ENCODE measurements around the gene FOXF1. TPM values are rescaled to one million over a fixed set of nuclear protein-coding genes. Genes with fewer than 3 reads are reported as not detected.

Gene FOXF1
- total and polyA plus RNA-seq, 9 of the 15 experiments (the other 6 are each of a cell fraction or from before 2014, with no cell fraction given), result 0.04 TPM; not detected in 8

GRCh38 chr16:86465434-86465833 lies 44.9 kb upstream of the FOXF1 start:
- Histone ChIP-seq H3K4me1 (replicated peaks in 1 of 2; ENCODE audit: control insufficient read depth in 2 of 2, insufficient read depth in 2 of 2, low read length in 2 of 2) (no peaks in the 10 kb centered on the region), H3K79me2 (ENCODE audit: control insufficient read depth, insufficient read depth, low read length) (no peaks in the 10 kb centered on the region), H3K4me3 (no peak overlapping the region), H3K27ac (ENCODE audit: extremely low read depth, low read depth, low read length) (no peak overlapping the region), H3K4me2 (ENCODE audit: insufficient read depth, low read length) (no peak overlapping the region), H3K9me1 (ENCODE audit: control insufficient read depth, insufficient read depth, low read length) (no peaks in the 10 kb centered on the region), H4K20me1 (replicated peaks; ENCODE audit: control insufficient read depth, insufficient read depth, low read length) (no peaks in the 10 kb centered on the region), H3K9me3 (replicated peaks; ENCODE audit: control insufficient read depth, insufficient read depth, low read depth, low read length) (no peaks in the 10 kb centered on the region; the same call in 1 of the 2 replicates), H3K27me3 (ENCODE audit: control insufficient read depth in 2 of 2, insufficient read depth in 2 of 2, low read length in 2 of 2) (peaks cover 3 to 34% of the 10 kb centered on the region in 2 experiments; a peak in 3 of 5 replicates), H3K36me3 (ENCODE audit: control insufficient read depth, insufficient read depth, low read length) (no peaks in the 10 kb centered on the region), H3K9ac (ENCODE audit: insufficient read depth in 1 of 2, low read depth in 2 of 2, low read length in 2 of 2) (no peak overlapping the region), H2AFZ (ENCODE audit: low read depth, low read length) (no peak overlapping the region)
- ATAC-seq (no peak), FAIRE-seq (no peak), DNase-seq (ENCODE audit: extremely low read depth in 1 of 4, low spot score in 3 of 4) (no peak)
- no peak for TF ChIP-seq FOXM1 (IDR thresholded peaks at IDR 0.05; ENCODE audit: low read depth)
- TF ChIP-seq FOXM1 (CRISPR knock-in tag; IDR thresholded peaks at IDR 0.05; ENCODE audit: low read depth), result no peak
- TF ChIP-seq ZNF707 (CRISPR knock-in tag; conservative IDR thresholded peaks at IDR 0.05), result no peak
- TF ChIP-seq ZNF384 (IDR thresholded peaks at IDR 0.05; ENCODE audit: low read depth, low read length), result no peak
- TF ChIP-seq SMAD4 (CRISPR knock-in tag; conservative IDR thresholded peaks at IDR 0.05), result no peak
- TF ChIP-seq GTF2F1 (IDR thresholded peaks at IDR 0.05; ENCODE audit: low read depth, low read length), result no peak
- no peak for TF ChIP-seq SMC3 (conservative IDR thresholded peaks at IDR 0.05; ENCODE audit: insufficient read depth, low read depth, low read length)
- no peak for TF ChIP-seq NFIC (IDR thresholded peaks at IDR 0.05)
- no peak for TF ChIP-seq SRSF9 (IDR thresholded peaks at IDR 0.05; ENCODE audit: borderline replicate concordance, low read depth, low read length)
- no peak for TF ChIP-seq SREBF1 (IDR thresholded peaks at IDR 0.05; ENCODE audit: borderline replicate concordance, low read depth, low read length)
- TF ChIP-seq RCOR1 (IDR thresholded peaks at IDR 0.05; ENCODE audit: borderline replicate concordance in 1 of 2, low read depth in 2 of 2, low read length in 2 of 2), result no peak
- no peak for TF ChIP-seq CHD2 (IDR thresholded peaks at IDR 0.05; ENCODE audit: low read depth, low read length)
- no peak for TF ChIP-seq ZNF263 (CRISPR knock-in tag; IDR thresholded peaks at IDR 0.05; ENCODE audit: borderline replicate concordance)
- TF ChIP-seq ZNF77 (CRISPR knock-in tag; IDR thresholded peaks at IDR 0.05), result no peak
- no peak for TF ChIP-seq CREM (IDR thresholded peaks at IDR 0.05; ENCODE audit: low read depth)
- no peak for TF ChIP-seq NCOA1 (IDR thresholded peaks at IDR 0.05; ENCODE audit: low read depth)
- no peak for TF ChIP-seq MBD1 (CRISPR knock-in tag; IDR thresholded peaks at IDR 0.05)
- POLR2A ChIA-PET, result interaction anchor here (1.3 kb wide), 1 partner anchor 20 kb away, joined by 6 read pairs; no protein-coding TSS in a partner anchor
- 0% methylated on average over 2 of the region's 2 CpGs for WGBS (ENCODE audit: insufficient coverage, low coverage, missing lambda C conversion rate)
- intact Hi-C loops (cut with micrococcal nuclease) (no loop called here), in situ Hi-C loops (cut with MboI) (no loop called here)
- CTCF ChIA-PET (ENCODE audit: low intra/inter-chr PET ratio), result no interaction called here
- no TSS peak for BruUV-seq (replicated peaks)

Measured in K562 (cell line).